Measurements from ENCODE around the gene KCND3.
"Not testable (repeated sequence)": the region's sequence is repeated elsewhere in the genome, so short reads cannot be mapped to it uniquely, and the experiment has no call there.

The KCND3 gene

DNA sequence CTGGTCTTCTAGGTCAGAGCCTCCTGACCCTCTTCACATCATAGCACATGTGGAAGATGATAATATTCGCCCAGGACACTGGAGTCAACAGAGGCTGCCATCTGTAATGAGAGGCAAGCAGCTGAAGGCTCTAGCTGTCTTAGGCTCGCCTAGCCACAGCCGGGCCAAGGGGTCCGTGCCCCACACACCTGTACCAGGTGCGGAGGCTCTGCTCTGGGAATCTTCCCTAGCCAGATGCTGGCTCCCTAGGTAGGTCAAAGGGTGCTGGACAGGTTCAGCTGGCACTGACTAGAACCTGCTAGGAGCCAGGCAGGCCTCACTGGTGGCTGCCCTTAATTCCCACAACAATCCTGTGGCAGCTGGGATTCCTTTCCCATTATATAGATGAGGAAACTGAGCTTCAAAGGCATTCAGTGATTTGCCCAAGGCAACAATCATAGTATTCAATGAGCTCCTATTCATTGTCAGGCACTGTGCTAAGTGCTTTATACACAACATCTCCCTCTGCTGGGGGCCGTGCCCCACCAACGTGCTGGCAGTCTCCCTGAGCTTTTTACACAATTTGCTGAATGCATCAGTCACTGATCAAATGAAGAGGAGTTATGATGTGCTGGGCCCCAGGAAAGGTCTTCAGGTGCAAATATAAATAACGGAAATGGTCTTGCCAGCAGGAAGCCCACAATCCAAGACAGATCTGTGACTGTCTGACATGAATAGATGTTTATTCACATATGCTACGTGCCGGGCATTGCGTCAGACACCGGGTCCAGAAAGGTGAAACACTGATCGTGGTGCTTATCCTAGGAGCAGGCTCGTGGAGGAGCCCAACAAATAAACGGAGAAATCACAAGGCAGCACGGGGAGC, 175.8 kb downstream of the KCND3 start:
- no peak overlapping the region for H3K4me3 ChIP-seq (ENCODE audit: low read length)
- TF ChIP-seq ZNF274 (IDR thresholded peaks at IDR 0.05; ENCODE audit: low read depth, low read length): no peak

- no peak overlapping the region for H3K4me3 ChIP-seq (ENCODE audit: low read length)
- TF ChIP-seq ZNF274 (IDR thresholded peaks at IDR 0.05; ENCODE audit: low read depth, low read length): no peak
These were observed 177.2 kb downstream of the KCND3 start for GRCh38 chr1:111812306-111812705.

DNA sequence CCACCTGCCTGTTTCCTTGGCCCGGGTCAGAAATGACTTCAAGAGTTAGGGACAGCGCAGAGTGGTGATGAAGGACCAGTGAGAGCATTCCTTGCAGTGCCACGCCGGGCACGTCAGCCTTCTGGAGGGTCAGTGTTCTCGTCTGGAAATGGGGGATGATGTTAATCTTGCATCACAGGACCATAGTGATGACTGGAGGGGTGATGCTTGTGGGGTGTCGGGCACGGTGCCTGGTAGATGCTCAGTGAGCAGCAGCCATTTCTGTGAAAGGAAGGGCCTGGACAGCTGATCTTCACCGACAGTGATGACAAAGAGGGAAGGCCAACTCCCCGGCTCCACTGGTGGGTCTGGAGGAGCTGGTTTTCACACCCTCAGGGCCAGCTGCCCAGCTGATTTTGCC, 177.6 kb downstream of the KCND3 start:
- no peak for TF ChIP-seq ZNF274 (IDR thresholded peaks at IDR 0.05; ENCODE audit: low read depth, low read length)
- no peak overlapping the region for H3K4me3 ChIP-seq (ENCODE audit: low read length)

DNA sequence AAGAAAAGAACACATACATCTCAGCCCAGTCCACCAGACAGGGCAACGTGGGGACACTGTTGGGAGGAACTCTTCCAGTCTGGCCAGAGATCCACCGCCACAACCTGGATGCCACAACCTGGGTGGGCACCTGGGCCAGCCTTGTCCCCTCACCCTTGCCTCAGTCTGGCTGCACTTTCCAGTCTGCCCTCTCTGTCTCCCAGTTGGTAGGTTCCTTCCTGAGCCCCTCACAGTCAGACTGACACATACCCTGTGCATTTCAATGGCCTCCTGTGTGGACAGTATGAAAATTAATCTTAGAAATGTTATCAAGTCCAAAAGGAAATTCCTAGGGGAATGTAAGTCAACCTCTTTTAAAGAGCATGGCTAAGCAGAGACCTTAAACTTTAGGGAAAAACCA, 184.2 kb downstream of the KCND3 start:
- no peak for TF ChIP-seq ZNF274 (IDR thresholded peaks at IDR 0.05; ENCODE audit: low read depth, low read length)
- H3K4me3 ChIP-seq (ENCODE audit: low read length): no peak overlapping the region

DNA sequence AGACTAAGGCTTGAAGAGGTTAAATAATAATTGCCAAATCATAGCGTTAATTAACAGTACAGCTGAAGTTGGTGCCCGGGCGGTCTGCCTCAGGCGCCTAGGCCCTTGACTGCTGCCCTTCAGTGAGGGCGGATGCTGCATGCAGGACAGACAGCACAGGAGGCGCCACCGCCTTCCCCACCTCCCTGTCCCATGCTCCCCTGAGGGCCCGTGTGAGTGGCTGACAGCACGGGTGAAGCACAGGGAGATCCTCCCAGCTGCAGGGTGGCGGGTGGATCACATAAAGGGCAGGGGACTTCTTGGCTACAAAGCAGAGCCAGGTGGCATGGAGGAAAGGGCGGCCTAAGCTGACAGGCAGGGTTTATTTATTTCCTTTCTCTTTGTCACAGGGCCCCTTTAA, 184.7 kb downstream of the KCND3 start:
- TF ChIP-seq ZNF274 (IDR thresholded peaks at IDR 0.05; ENCODE audit: low read depth, low read length): no peak
- H3K4me3 ChIP-seq (ENCODE audit: low read length): no peak overlapping the region

- H3K4me3 ChIP-seq (ENCODE audit: low read length): no peak overlapping the region
- no peak for TF ChIP-seq ZNF274 (IDR thresholded peaks at IDR 0.05; ENCODE audit: low read depth, low read length)
These were observed 185.5 kb downstream of the KCND3 start for GRCh38 chr1:111803951-111804350.

DNA sequence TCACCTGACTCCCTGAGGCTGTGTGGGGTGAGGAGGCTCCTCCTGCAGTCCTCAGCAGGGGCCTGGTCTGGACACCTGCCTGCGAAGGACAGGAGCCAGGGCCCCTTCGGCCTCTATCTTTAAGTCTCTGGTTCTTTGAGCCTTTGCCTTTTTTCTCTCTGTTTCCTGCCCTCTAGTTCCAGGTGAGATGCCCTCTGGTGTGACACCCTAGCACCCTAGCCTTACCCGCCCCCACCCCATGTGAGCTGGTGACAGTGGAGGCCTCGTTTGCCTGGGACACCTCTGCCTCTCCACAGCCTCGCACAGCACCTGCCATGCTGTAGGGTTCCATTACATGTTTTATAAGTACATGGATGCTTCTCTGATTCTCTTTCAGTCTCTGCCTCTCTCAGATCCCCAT, 186.5 kb downstream of the KCND3 start:
- no peak overlapping the region for H3K4me3 ChIP-seq (ENCODE audit: low read length)
- no peak for TF ChIP-seq ZNF274 (IDR thresholded peaks at IDR 0.05; ENCODE audit: low read depth, low read length)

GRCh38 chr1:111802110-111802509, 187.4 kb downstream of the KCND3 start:
- no peak overlapping the region for H3K4me3 ChIP-seq (ENCODE audit: low read length)
- TF ChIP-seq ZNF274 (IDR thresholded peaks at IDR 0.05; ENCODE audit: low read depth, low read length): no peak

GRCh38 chr1:111801071-111801850, 188.2 kb downstream of the KCND3 start:
- no peak for TF ChIP-seq ZNF274 (IDR thresholded peaks at IDR 0.05; ENCODE audit: low read depth, low read length)

GRCh38 chr1:111799722-111800121, 189.7 kb downstream of the KCND3 start:
- H3K4me3 ChIP-seq (ENCODE audit: low read length): not testable (repeated sequence)

More at GRCh38 chr1:111801071-111801850, 188.2 kb downstream of the KCND3 start:
- H3K4me3 ChIP-seq (ENCODE audit: low read length): no peak overlapping the region

DNA sequence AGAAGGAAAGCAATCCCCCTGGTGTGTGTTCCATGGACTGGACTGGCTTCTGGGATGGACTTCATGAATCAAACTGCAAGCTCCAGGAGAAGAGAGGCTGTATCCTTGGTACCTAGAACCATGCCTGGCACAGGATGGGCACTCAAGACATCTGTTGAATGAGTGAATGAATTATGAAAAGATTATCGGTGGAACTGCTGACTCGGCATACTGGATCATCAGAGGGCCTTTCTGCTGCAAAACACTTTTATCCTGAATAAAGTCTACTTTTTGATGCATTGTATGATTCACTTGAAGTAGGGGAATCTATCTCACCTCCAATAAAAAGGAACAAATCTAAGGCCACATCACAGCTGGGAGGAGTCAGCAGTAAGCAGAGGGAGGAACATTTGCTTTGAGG, 190.9 kb downstream of the KCND3 start:
- no peak for TF ChIP-seq ZNF274 (IDR thresholded peaks at IDR 0.05; ENCODE audit: low read depth, low read length)
- H3K4me3 ChIP-seq (ENCODE audit: low read length): no peak overlapping the region

GRCh38 chr1:111795401-111795800, 194.1 kb downstream of the KCND3 start:
- H3K4me3 ChIP-seq (ENCODE audit: low read length): no peak overlapping the region
- no peak for TF ChIP-seq ZNF274 (IDR thresholded peaks at IDR 0.05; ENCODE audit: low read depth, low read length)

- no peak overlapping the region for H3K4me3 ChIP-seq (ENCODE audit: low read length)
- TF ChIP-seq ZNF274 (IDR thresholded peaks at IDR 0.05; ENCODE audit: low read depth, low read length): no peak
These were observed 195.5 kb downstream of the KCND3 start for GRCh38 chr1:111793923-111794322.

DNA sequence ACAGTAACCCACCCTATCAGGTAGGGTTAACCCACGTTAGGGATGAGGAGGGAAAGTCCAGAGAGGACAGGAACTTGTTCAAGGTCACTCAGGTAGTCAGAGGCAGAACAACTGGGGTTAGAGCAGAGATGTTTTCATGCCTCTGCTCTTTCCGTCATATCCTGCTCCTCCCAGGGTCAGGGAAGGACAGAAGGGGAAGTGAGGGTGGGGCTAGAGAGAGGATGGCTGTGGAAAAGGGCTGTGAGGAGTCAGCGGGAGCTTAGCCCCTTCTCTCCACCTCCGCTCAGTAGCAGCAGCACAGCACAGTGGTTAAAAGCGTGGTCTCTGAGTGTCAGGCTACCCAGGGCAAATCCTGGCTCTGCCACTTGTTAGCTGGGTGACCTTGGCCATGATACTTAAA, 197.2 kb downstream of the KCND3 start:
- TF ChIP-seq ZNF274 (IDR thresholded peaks at IDR 0.05; ENCODE audit: low read depth, low read length): no peak
- H3K4me3 ChIP-seq (ENCODE audit: low read length): no peak overlapping the region

DNA sequence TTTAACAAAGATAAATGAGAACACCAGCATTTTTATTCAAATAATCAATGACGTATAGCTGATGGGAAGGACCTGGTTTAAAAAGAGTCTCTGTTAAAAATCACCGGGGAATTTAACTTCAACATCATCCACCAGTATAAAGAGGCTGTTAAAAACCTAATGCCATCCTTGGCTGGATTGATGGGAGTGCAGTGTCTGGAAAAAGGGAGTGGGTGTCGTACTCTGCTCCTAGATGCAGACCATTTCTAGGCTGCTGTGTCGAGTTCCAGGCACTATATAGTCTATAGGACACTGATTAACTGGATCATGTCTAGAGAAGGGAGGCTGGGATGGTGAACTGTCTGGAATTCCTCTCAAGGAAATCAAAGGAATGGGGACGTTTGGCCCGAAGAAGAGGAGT, 197.7 kb downstream of the KCND3 start:
- no peak overlapping the region for H3K4me3 ChIP-seq (ENCODE audit: low read length)
- no peak for TF ChIP-seq ZNF274 (IDR thresholded peaks at IDR 0.05; ENCODE audit: low read depth, low read length)

All from GM08714 (cell line).